ENCODE measurements around the gene FGA.

DNA sequence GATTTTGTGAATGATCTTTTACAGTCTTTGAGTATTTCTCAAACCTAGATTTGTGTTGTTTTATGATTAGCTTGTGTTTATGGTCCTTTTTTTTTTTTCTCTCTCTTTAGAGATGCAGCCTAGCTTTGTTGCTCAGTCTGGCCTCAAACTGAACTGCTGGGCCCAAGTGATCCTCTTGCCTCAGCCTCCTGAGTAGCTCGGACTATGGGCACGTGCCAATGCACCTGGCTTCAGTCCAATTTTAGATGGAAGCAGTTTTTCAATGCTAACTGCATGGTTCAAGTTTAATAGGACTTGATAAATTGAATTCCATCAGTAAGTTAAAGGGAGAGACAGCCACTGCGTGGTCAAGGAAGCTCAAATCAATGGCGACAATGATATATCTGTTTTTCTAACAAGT, 25.7 kb upstream of the FGA start:
- TF ChIP-seq, protein P1, sequence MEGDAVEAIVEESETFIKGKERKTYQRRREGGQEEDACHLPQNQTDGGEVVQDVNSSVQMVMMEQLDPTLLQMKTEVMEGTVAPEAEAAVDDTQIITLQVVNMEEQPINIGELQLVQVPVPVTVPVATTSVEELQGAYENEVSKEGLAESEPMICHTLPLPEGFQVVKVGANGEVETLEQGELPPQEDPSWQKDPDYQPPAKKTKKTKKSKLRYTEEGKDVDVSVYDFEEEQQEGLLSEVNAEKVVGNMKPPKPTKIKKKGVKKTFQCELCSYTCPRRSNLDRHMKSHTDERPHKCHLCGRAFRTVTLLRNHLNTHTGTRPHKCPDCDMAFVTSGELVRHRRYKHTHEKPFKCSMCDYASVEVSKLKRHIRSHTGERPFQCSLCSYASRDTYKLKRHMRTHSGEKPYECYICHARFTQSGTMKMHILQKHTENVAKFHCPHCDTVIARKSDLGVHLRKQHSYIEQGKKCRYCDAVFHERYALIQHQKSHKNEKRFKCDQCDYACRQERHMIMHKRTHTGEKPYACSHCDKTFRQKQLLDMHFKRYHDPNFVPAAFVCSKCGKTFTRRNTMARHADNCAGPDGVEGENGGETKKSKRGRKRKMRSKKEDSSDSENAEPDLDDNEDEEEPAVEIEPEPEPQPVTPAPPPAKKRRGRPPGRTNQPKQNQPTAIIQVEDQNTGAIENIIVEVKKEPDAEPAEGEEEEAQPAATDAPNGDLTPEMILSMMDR (IDR thresholded peaks at IDR 0.05; ENCODE audit: low read length): no peak
- no peak for TF ChIP-seq EZH2 (optimal IDR thresholded peaks at IDR 0.05; ENCODE audit: low read depth, low read length)

Data from MM.1S (cell line).